Measurements from ENCODE around the gene ZNF609. TPM values are rescaled to one million over a fixed set of nuclear protein-coding genes. Genes with fewer than 3 reads are reported as not detected.

The ZNF609 gene
- polyA plus RNA-seq, 1 experiment: 28.9 TPM

DNA sequence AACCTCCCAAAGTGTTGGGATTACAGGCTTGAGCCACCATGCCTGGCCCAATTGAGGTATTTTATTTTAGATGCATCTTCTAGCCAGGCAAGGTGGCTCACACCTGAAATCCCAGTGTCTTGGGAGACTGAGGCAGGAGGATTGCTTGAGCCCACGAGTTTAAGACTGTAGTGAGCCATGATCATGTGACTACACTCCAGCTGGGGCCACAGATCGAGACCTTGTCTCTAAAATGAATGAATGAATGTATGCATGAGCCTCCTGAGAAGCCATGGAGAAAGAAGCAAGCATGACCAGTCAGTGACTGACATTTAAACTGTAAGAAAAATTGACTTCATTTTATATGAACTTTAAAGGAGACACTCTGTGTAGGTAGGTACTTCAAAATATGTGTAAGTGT, 105.7 kb downstream of the ZNF609 start:
- CTCF ChIA-PET: no interaction called here

DNA sequence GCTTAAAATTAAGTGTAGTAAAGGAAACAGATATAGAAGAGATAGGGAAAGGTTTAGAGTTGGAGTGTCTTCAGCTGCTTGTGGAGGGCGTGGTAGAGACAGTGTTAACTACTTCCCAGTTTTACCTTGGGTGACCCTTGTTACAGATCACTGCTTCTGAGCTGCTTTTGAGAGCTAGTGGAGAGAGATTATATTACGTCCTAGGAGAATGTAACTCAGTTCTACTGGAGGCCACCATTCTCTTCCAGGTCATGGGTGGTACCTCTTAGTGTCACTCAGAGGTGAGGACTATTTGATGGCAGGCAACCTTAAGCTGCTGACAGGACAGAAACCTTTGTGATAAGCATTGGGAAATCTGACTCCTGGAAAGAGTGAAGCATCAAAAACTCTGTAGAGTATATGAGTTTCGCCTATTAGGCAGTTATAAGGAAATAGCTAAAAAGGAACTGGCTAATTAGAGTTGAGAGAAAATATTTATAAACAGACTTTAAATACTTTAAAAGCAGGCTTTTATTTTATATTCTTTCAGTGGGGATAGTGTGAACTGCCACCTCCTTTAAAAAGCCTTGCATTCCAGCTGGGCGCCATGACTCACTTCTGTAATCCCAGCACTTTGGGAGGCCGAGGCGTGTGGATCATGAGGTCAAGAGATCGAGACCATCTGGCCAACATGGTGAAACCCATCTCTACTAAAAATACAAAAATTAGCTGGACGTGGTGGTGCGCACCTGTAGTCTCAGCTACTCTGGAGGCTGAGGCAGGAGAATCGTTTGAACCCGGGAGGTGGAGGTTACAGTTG, 106.5 kb downstream of the ZNF609 start:
- Histone ChIP-seq H3K9me3 (ENCODE audit: control insufficient read depth, insufficient read depth, low read length) (no peaks in the 10 kb centered on the region), H3K27me3 (ENCODE audit: control insufficient read depth, insufficient read depth, low read length) (no peaks in the 10 kb centered on the region), H3K4me3 (ENCODE audit: low read depth, low read length) (no peak overlapping the region), H3K27ac (ENCODE audit: low read depth, low read length) (no peak overlapping the region)
- CTCF ChIA-PET: interaction anchor here (1.5 kb wide), 1 partner anchor 86 kb away, joined by 3 read pairs; no protein-coding TSS in a partner anchor
- no peak for DNase-seq (ENCODE audit: low read depth, low spot score)
- POLR2A ChIA-PET: no interaction called here
- no peak for TF ChIP-seq CTCF (IDR thresholded peaks at IDR 0.05; ENCODE audit: low read depth, low read length)

More for the DNA sequence above, 105.7 kb downstream of the ZNF609 start:
- Histone ChIP-seq H3K9me3 (ENCODE audit: control insufficient read depth, insufficient read depth, low read length) (no peaks in the 10 kb centered on the region), H3K27me3 (ENCODE audit: control insufficient read depth, insufficient read depth, low read length) (no peaks in the 10 kb centered on the region), H3K27ac (ENCODE audit: low read depth, low read length) (no peak overlapping the region), H3K4me3 (ENCODE audit: low read depth, low read length) (no peak overlapping the region)
- no peak for DNase-seq (ENCODE audit: low read depth, low spot score)
- POLR2A ChIA-PET: no interaction called here
- no peak for TF ChIP-seq CTCF (IDR thresholded peaks at IDR 0.05; ENCODE audit: low read depth, low read length)

DNA sequence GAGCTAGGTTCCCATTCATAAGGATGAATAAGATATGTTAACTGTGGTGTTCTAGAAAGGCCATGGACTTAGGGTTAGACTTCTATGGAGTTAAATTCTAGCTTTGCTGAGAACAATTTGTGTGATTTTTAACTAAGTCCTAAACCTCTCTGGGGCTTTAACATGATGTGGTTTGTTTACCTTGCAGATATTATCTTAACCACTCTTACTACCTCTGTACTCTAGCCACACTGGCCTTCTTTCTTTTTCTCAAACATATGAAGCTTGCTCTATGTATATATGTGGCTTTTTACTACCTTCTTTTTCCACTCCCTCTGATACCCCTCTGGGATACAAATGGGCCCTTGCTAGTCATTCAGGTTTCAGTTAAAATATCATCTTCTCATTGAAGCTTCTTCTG, 108.4 kb downstream of the ZNF609 start:
- ChIA-PET POLR2A (no interaction called here), CTCF (no interaction called here)
- Histone ChIP-seq H3K27ac (ENCODE audit: low read depth, low read length) (no peak overlapping the region), H3K27me3 (ENCODE audit: control insufficient read depth, insufficient read depth, low read length) (no peaks in the 10 kb centered on the region), H3K9me3 (ENCODE audit: control insufficient read depth, insufficient read depth, low read length) (no peaks in the 10 kb centered on the region), H3K4me3 (ENCODE audit: low read depth, low read length) (no peak overlapping the region)
- DNase-seq (ENCODE audit: low read depth, low spot score): no peak
- no peak for TF ChIP-seq CTCF (IDR thresholded peaks at IDR 0.05; ENCODE audit: low read depth, low read length)

- DNase-seq (ENCODE audit: low read depth, low spot score): no peak
- TF ChIP-seq CTCF (IDR thresholded peaks at IDR 0.05; ENCODE audit: low read depth, low read length): no peak
- H3K27me3 ChIP-seq (ENCODE audit: control insufficient read depth, insufficient read depth, low read length): no peaks in the 10 kb centered on the region
- ChIA-PET CTCF (no interaction called here), POLR2A (no interaction called here)
- no peak overlapping the region for H3K4me3 ChIP-seq (ENCODE audit: low read depth, low read length)
- H3K27ac ChIP-seq (ENCODE audit: low read depth, low read length): no peak overlapping the region
- H3K9me3 ChIP-seq (ENCODE audit: control insufficient read depth, insufficient read depth, low read length): no peaks in the 10 kb centered on the region
Observed at GRCh38 chr15:64571857-64572291, 111.5 kb downstream of the ZNF609 start.

DNA sequence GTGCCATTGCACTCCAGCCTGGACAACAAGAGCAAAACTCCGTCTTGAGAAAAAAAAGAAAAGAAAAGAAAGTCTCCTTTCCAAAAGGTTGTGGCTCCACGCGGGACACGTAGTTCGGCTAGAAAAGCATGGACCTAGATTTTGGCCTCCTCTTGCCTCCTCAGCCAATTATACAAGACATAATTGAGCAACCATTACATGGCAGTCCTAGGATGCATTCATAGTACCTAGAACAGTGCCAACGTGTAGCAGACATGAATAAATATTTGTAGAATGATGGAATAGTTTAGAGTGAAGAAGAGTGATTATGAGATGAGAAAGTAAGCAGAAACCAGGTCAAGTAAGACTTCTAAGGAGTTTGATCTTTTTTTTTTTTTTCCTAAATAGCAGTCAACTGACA, 112.5 kb downstream of the ZNF609 start:
- TF ChIP-seq CTCF (IDR thresholded peaks at IDR 0.05; ENCODE audit: low read depth, low read length): no peak
- H3K27me3 ChIP-seq (ENCODE audit: control insufficient read depth, insufficient read depth, low read length): no peaks in the 10 kb centered on the region
- no peak for DNase-seq (ENCODE audit: low read depth, low spot score)
- CTCF ChIA-PET: no interaction called here
- no peak overlapping the region for H3K27ac ChIP-seq (ENCODE audit: low read depth, low read length)
- no peak overlapping the region for H3K4me3 ChIP-seq (ENCODE audit: low read depth, low read length)
- POLR2A ChIA-PET: no interaction called here
- H3K9me3 ChIP-seq (ENCODE audit: control insufficient read depth, insufficient read depth, low read length): no peaks in the 10 kb centered on the region
